GM19455 (cell line): ENCODE results near the gene NCCRP1.
"Not testable (repeated sequence)": the region's sequence is repeated elsewhere in the genome, so short reads cannot be mapped to it uniquely, and the experiment has no call there.

ENCODE experiments used
- ATAC-seq: cut with Tn5 transposase; IDR thresholded peaks from one replicate; pipeline ENCODE4 v1.9.1; 2021; ENCODE audit not compliant: unreplicated experiment

The NCCRP1 gene

DNA sequence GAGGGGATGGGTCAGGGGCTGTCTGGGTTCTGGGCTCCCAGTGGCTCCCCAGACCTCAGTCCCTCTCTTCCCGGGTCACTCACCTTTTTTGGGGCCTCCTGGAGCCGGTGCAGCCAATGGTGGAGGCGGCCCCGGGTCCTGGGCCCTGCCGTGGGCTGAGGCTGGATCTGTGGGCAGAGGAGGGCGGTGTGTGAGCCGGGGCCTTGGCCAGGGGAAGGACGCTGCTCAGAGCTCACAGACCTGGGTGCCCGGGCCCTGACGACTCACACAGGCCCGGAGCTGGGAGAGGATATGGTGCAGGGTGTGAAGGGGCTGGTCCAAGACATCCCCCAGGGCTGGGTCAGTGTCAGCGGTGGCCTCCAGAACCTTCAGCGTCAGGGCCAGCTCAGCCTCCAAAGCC is 47.0 kb downstream of the NCCRP1 start:
- not testable (repeated sequence) for ATAC-seq

DNA sequence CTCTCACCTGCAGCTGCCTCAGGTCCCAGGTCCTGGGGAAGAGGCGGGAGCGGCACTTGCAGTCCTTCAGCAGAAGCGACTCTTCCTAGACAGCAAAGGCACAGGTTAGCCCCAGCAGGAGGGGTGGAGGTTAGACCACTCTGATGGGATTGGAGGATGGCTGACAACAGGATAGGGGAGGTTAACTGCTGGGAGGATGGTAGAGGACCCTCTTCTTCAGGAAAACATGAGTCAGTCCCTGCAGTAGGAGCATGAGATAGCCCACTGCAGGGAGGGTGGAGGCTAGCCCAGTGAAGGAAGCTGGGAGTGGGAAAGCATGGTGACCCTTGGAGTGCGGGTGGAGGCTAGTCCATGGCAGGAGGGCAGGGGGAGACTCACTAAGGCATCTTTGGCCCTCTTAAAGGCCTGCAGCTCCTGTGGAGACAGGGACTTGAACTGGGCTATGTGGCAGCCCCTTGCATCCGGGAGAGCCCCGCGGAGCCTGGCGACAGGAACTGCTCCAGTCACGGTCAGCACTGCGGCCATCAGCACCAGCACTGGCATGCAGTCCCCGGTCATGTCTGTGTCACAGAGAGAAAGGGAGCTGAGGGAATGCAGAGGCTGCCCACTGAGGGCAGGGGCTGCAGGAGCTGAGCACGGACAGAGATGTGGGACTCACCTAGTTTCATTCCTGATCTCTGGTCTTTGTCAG is 47.8 kb downstream of the NCCRP1 start, which contains the start of gene IFNL3:
Gene IFNL3, minus strand, starts transcription at position 597 of the 691 bp plus-strand sequence. Its CDS starts 39 bp downstream, at position 558.
- not testable (repeated sequence) for ATAC-seq

DNA sequence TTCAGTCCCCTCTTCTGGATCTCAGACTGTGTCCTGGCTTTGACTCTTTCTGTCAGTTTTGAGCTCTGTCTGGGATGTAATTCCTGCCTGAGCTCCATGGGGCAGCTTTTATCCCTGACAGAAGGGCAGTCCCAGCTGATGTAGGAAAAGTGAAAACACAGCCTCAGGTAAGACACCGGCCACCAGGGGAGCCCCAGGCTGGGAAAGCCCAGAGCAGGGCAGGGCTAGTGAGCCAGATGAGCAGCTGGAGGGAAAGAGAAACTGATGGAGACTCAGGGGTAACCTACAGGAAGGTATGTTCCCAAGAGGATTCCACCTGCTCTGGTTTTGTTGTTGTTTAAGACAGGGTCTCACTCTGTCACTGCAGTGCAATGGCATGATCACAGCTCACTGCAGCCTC is 48.4 kb downstream of the NCCRP1 start:
- not testable (repeated sequence) for ATAC-seq

DNA sequence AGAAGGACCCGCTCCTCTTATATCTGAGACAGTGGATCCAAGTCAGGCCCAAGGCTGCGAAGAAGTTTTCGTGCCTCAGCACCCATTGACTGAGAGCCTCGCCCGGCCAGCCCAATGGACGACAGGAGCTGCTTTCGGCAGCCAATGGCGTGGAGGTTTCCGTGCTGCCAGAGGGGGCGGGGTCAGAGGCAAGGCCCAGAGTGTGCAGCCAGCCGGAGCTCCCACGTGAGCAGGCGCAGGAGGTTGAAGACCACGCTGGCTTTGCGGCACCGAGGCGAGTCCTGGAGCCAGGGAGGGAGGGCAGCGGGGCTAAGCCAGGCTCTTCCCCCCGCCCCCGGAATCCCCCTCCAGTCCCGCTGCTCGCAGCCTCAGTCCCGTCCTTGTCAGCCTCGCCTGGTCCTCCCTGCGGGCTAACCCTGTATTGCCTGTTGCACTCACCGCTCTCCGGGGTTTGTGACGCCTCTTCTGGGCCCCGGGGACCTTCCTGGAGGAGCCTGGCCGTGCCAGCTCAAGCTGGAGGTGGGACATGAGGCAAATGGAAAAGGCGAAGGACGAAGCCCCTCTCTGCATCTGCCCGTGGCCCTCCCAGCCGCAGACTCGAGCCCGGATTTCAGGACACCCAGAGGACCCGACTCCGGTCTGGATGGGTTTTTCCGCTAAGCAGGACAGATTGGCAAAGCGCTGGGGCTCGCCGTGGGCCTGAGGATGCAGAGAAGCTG is 50.3 kb downstream of the NCCRP1 start:
- no peak for ATAC-seq

DNA sequence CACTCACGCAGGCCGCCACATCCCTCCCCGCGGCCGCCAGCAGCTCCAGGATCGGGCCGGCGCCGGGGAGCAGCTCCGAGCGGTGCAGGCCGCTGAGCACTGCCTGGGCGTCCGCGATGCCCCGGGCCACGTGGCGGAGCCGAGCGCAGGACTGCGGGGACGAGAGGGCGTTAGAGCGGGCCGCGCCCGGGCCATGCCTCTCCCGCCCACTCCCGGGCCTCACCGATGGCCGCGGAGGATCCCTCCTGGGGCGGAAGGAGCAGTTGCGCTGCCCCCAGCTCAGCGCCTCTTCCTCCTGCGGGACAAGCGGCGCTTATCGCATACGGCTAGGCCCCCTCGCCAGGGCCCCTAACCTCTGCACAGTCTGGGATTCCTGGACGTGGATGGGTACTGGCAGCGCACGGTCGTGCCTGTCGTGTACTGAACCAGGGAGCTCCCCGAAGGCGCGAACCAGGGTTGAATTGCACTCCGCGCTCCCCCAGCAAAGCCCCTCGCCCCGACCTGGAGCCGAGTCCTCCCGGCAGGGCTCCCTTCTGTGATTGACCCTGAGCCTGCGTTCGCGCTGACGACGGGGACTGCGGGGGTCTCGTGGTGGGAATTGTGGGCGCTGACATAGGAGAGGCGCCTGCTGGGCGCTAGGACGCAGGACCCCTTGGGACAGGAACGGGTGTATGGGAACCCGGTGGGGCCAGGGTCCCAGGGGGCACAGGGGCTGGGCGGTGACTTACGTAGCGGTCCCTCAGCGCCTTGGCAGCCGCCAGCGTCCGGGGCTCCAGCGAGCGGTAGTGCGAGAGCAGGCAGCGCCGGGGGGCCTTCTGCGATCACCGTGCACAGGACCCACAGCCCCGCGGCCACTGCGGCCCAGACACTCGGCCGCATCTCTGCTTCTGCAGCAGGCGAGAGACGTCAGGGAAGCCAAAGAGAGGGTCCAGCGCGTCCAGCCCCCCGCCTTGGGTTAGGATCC is 51.2 kb downstream of the NCCRP1 start:
- ATAC-seq, result no peak

DNA sequence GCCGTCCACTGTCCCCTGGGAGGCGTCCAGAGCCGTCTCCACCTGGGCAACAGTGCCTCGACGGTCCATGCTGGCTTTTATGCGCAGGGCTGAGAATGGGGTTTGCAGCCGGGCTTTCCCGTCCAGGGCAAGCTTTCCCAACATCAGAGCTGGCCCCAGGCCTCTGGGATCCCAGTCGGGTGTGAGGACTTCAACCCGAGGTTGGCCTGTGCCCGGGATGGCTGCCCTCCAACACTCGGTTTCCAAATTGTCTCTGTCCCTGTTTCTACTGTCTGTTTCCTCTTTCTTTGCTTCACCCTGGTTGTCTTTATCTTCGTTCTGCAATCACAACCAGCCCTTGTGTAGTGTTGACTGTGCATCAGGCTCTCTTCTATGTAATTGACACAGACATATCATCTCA is 52.0 kb downstream of the NCCRP1 start, which contains the start of gene IFNL4:
Gene IFNL4, minus strand, starts transcription at position 51 of the 400 bp plus-strand sequence.
- ATAC-seq, result no peak

DNA sequence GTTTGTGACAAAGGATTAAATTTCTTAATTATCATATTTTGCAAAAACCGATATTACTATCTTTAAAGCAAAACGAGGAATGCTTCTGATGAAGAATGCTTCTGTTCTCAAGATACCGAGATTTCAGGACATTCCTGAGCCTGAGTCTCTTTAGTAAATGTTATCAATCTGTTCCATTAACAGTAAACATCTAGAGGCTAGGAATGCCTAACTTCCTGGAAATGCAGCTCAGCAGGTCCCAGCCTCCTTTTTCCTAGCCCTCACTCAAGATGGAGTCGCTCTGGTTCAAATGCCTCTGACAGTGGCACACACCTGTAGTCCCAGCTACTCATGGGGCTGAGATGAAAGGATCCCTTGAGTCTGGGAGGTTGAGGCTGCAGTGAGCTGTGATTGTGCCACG is 54.3 kb downstream of the NCCRP1 start:
- no peak for ATAC-seq
